ENCODE measurements around the gene PPBP.

DNA sequence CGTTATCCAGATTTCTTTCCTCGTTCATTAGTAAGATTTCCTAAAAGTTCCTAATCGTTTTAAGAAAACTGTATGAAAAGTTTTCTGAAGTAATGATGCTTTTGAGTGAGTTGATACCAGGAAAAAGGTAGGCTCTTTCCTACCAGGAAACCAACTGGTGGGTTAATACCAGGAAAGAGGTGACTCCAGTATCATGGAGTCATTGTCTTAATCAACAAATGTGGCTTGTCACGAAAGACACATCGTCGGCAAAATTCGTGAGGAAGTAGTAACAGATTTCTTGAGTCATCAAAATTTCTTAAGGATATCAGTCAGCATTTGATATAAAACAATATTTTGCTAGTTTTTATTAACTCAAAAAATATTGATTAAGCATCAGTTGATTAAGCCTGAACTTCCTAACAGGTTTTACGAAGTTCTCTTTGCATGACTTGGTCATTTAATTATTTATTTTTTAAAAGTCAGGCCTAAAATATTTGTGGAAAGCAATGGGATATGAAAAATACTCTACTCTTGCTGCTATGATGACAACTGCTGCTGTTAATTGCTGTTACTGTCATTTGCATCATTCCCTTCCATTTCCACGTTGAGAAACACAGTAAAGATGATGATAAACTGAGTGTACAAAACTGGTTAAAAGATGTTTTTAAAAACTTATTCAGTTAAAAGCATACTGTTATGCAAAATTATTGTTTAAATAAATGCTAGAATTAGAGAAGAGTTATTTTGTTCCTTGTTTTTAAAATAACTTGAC lies 3.2 kb upstream of the PPBP start:
- TF ChIP-seq, protein P1, sequence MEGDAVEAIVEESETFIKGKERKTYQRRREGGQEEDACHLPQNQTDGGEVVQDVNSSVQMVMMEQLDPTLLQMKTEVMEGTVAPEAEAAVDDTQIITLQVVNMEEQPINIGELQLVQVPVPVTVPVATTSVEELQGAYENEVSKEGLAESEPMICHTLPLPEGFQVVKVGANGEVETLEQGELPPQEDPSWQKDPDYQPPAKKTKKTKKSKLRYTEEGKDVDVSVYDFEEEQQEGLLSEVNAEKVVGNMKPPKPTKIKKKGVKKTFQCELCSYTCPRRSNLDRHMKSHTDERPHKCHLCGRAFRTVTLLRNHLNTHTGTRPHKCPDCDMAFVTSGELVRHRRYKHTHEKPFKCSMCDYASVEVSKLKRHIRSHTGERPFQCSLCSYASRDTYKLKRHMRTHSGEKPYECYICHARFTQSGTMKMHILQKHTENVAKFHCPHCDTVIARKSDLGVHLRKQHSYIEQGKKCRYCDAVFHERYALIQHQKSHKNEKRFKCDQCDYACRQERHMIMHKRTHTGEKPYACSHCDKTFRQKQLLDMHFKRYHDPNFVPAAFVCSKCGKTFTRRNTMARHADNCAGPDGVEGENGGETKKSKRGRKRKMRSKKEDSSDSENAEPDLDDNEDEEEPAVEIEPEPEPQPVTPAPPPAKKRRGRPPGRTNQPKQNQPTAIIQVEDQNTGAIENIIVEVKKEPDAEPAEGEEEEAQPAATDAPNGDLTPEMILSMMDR (IDR thresholded peaks at IDR 0.05) = no peak
- no peak for TF ChIP-seq POLR2A (IDR thresholded peaks at IDR 0.05)
